Activated naive CD8-positive, alpha-beta T cell treated with anti-CD3 and anti-CD28 coated beads, Interleukin-2, amount 50 U/mL, for 16 hours (primary cell): ENCODE measurements around the gene NSL1.
"Not testable (repeated sequence)": the region's sequence is repeated elsewhere in the genome, so short reads cannot be mapped to it uniquely, and the experiment has no call there.

ENCODE experiments used
- DNase-seq: peaks from one replicate; pipeline ENCODE4 v3.0.0-alpha.2; 2020; ENCODE audit warnings: low read depth, low spot score

Gene NSL1

DNA sequence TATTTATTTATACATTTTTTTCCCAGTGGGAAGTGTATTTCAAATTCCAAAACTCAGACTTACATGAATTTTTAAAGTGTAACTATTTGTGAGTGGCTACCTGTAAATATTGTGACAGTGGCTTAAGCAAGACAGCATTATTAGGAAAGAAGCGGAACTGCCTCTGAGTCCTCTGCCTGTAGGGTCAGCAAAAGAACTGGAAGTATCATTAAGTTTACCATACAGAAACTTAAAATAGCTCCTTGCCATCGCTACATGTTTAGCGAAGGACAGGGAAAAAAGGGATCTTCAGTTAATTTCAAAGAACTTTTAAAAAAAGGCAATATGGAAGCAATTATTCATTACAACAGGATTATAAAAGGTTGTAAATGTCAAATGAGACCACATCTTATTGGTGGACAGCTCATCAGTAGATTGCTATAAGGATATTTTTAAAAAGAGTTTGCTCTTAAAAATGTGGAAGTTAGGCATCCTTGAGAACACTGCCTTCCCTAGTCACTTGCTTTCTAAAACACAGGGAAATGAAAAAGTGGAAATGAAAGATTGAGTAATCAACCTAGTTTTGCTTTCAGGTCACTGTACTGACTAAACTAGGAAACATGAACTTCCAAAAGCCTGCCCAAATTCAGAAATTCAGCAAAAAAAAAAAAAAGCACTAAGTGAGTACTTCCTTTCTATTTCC lies 39.2 kb downstream of the NSL1 start:
- DNase-seq: no peak

DNA sequence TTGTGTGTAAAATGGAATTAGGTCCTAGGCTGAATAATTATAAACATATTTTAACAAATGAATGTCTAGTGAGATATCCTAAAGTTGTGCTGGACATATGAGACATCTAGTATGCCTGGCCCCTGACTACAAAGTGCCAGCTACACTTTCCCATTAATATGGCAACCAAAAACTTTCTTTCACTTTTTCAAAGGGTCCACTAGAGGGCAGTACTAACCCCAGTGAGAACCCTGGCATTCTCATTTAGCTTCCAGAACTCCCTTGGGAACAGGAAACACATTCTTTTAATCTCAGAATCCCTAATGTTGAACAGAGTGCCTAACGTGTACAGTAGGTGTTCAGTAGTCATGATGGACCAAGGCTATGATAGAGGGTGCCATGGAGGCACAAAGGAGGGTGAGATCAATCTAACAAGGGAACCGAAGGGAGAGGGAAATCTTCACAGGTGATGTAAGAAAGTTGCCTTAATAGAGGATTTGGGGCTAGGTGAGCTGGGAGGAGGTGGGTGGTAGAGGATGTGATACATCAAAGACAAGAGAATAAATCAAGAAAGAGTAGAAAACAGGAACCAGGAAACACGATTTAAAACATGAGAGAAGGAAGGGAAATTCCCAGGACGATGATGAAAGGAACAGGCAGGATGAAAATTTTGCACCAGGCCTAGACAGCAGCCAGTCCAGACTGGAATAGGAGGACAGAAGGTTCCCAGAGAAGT lies 41.6 kb downstream of the NSL1 start:
- DNase-seq: no peak

DNA sequence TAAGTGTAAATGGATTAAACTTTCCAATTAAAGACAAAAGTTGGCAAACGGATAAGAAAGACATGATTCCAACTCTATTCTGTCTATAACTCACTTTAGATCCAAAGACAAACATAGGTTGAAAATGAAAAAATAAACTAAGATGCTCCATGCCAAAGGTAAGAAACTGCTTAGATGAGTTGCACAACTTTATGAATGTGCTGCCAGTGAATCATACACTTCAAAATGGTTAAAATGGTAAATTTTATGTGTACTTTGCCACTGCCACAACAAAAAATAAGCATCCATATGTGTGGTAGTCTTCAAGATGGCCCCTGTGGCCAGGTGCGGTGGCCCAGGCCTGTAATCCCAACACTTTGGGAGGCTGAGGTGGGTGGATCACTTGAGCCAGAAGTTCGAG lies 45.0 kb downstream of the NSL1 start:
- DNase-seq: no peak

DNA sequence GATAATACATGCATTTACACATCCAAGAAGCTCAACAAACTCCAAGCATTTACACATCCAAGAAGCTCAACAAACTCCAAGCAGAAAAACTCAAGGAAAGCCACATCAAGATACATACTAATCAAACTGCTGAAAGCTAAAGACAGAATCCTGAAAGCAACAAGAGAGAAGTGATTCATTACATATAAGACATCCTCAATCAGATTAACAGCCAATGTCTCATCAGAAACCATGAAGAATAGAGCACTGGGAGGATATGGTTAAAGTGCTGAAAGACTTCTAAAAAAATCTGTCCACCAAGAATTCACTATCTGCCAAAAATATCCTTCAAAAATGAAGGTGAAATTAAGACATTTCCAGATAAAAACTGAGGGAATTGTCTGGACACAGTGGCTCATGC lies 46.3 kb downstream of the NSL1 start:
- DNase-seq: no peak

DNA sequence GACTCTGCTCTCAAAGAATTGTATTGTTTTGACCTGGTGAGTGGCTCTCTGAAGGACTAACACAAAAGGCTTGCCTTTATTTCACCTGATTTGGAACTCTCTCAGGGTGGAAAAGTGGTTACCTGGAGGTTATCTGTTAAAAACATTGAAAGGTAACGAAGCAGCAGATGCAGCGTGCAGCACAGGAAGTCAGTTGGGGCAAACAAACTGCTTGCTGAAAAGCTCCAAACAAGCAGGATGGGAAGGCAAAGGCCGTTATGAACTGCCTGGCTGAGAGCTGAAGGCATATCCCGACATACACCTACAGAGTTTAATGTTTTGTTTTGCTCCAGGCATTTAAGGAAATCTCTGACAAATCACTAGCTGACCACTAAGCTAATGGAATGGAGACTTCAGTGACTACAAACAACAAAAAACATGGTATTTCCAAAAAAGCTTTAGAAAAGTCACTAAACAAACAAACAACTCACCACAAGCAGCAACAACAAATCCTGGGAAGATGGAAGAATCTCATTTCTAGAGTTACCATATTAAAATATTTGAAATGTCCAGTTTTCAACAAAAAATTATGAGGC lies 47.6 kb downstream of the NSL1 start:
- DNase-seq: no peak

DNA sequence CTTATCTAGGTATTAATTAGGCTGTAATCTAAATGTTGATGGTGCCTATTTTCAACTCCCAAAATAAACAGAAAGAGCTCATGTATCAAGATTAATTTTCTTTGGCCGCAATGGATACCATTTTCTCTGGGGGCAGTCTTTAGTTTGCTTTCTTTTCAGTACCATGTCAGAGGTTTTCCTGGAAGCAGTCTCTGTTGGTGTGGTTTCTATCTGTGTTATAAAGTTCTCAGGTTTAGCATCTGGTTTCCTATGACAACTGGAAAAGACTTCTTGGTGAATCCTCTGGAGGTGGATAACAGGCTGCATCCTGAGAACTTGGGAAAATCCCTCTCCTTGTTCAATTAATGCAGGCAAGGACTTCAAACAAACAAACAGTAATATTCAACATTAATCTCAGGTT lies 53.2 kb downstream of the NSL1 start:
- DNase-seq: no peak

DNA sequence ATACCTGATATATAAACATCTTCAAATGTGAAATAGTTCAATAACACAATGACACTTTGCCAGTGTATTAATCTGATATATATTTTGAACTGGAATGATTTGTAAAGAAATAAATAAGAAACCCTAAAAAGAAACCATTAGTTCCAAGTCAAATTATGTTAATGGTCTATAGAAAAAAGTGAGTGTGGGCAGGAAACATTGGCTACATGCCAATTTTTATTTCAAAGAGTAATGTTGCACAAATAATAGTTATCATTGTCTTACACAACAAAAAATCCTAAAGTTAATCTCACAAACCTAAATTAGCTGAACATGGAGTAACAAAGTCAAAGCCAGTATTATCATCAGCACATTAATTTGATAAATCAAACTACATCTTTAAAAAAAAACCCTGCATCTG lies 54.0 kb downstream of the NSL1 start:
- DNase-seq: no peak

DNA sequence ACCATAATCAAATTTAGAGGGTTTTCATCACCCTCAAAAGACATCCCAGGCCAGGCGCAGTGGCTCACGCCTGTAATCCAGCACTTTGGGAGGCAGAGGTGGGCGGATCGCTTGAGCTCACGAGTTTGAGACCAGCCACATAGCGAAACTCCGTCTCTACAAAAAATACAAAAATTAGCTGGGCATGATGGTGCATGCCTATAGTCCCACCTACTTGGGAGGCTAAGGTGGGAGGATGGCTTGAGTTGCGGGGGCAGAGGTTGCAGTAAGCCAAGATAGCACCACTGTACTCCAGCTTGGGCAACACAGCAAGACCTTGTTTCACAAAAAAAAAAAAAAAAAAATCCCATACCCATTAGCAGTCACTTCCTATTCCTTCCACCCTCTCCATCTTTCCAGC lies 58.5 kb downstream of the NSL1 start:
- DNase-seq: no peak

DNA sequence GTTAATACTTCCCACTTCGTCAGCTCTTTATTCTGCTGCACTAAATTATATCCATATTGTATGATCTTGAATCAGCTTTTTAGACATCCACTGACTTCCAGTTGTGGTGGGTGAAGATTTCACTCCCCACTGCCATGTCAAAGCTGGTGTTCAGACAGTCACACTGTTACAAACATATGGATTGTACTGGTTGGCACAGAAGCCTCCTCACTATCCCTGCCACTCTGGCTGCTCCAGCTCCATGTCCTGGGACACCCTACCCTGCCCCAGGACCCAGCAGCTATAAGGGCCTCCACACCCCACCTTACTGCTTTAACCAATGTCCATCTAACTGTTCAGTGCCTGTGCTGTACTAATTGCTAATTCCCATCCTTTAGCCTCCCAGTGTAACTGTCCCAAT lies 59.9 kb downstream of the NSL1 start:
- no peak for DNase-seq

DNA sequence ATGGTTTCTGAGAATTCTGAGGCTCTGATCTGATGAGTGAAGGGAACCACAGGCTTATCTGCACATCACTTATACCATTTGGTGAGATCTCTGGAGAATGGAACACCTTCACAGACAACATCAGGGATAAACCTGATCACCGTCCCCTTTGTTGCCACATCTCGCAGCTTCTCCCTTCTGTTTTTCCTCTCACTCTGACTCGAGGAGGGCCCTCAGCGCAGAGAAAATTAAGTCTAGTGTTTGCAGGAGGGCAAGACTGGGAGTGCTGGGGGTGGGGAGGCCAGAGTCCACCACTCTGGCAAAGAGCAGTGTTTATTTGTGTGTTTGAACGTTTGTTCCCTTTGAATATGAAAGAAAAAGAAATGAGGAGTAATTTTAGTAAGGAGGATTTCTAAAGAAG lies 63.0 kb downstream of the NSL1 start:
- DNase-seq: no peak

DNA sequence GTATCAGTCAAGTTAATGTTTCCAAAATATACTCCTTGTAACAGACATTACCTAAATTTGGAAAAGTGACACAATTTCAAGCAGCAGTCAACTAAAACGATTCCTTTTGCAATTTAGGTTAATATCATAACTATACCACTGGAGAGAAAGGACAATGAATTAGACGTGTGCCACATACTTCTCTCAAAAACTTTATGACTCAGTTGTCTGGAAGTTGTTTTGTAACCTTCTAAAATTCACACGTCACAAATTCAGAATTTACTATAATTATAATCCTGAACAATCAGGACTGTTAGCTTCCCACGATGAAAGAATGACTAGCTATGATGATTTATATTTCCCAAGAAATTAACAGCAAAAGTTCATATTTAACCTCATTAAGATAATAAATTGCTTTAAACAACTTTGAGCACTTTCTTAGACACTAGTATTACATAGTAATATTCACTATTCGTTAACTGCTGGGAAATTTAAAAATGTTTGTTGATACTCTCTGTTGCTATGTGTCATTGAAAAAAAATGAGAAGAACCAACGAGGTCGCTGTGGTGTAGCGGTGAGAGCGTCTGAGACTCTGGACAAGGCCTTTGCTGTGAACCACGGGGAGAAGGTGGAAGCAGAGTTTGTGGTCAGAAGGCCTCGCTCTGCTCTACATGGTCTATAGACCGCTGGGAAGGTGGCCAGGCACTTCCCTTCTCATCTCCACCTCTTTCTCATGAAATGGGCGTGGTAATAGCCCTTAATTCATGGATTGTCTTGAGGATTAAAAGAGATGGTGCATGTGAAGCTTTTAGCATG lies 64.0 kb downstream of the NSL1 start:
- no peak for DNase-seq

DNA sequence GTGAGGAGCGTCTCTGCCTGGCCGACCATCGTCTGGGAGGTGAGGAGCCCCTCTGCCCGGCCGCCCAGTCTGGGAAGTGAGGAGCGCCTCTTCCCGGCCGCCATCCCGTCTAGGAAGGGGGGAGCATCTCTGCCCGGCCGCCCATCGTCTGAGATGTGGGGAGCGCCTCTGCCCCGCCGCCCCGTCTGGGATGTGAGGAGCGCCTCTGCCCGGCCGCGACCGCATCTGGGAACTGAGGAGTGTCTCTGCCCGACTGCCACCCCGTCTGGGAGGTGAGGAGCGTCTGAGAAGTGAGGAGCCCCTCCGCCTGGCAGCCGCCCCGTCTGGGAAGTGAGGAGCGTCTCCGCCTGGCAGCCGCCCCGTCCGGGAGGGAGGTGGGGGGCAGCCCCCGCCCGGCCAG lies 66.9 kb downstream of the NSL1 start:
- not testable (repeated sequence) for DNase-seq

DNA sequence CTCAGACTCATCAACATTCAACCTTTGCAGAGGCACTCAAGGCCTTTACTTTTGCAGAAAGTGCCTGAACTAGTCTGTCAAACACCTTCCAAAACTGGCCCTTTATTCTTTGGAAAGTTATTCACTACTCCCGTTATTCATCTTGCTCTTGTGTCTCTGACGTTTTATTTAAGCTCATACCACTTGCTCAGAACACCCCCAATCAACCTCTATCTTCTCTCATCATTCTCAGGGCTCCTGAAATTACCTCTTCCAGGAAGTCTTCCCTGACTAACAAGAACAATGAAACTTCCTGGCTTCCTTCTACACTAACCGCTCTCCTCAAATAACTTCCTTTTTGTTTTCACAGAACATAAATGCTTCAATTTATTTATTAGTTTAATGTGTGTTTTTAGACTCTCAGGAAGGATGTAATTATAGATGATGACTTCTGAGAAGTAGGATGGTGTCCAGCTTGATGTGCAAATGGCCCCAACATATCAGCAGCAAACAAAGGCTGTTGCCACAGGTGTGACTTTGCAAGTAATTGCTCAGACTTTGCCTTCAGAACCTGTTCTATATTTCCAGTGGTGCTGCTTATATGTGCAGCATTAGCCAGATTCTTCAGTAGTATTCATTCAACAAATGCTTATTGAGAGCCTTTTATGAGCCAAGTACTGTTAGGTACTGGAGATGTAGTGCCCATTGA lies 69.2 kb downstream of the NSL1 start:
- no peak for DNase-seq

DNA sequence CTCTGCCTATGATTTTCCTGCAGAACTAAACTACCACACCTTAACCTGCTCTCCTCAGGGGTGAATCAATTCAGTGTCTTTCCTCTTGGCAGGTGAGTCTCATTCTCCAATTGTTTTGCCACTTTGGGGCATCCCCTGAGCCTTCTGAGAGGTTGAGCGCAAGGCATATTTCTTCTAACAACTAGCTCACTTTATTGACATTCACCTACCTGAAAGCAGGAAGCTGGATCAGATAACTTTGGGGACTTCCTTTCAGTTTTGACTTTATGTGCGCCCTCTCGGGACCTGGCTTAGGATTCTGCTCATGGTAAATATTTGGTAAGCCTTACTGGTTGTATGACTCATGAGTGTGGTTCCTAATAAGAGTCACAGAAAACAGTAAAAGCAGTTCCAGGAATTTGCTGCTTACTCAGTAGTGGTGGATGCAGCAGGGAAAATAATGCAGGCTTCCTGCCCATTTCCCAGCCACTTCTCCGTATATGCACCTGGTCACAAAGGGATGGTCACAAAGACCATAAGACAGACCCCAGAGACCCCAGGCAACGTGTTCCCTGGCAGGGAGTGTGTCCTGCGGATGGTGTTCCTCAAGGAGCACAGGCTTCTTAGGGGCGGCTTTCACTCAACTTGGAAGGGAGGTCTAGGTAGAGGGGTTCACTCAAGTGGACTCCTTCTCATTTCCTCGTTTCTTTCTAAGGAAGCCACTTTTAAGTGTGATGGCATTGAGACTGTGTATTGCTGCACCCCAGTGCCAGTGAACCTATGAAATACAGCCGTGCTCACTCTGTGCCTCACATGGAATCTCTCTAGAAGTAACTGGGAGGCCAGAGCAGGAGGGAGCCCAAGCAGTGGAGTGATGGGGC lies 70.0 kb downstream of the NSL1 start:
- no peak for DNase-seq

DNA sequence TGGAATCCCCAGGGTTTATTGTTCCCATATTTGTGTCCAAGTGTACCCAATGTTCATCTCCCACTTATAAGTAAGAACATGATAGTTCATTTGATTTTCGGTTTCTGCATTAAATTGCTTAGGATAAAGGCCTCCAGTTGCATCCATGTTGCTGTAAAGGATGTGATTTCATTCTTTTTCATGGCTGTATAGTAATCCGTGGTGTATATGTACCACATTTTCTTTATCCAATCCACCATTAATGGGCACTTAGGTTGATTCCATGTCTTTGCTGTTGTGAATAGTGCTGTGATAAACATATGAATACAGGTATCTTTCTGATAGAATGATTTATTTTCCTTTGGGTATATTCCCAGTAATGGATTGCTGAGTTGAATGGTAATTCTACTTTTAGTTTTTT lies 71.9 kb downstream of the NSL1 start:
- no peak for DNase-seq

DNA sequence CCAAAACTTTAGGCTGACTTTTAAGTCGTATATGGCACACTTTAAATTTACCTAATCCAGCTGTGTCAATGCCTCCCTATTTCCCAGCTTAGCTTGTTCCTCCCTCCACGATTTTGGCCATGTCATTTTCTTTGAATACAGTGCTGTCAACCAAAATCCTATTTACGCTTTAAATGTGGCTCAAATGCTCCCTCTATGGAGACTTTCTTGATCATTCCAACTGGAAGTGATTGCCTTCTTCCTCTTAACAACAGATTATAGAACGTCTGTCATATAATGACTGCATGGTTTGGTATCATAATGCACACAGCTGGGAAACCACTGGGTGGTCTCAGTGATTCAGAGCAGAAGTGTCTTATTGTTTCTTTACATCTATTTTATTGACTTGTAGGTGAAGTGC lies 73.1 kb downstream of the NSL1 start:
- no peak for DNase-seq

DNA sequence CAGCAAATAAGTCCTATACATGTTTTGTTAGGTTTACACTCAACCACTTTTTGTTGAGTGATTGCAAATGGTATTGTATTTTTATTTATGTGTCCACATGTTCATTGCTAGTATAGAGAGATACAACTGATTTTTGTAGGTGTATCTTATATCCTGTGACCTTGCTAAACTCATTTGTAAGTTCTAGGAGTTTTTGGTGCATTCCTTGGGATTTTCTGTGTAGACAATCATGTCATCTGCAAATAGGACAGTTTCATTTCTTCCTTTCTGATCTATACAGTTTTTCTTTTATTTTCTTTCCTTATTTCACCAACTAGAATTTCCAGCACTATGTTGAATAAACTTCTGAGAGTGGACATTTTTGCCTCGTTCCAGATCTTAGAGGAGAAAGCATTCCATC lies 75.4 kb downstream of the NSL1 start:
- no peak for DNase-seq

DNA sequence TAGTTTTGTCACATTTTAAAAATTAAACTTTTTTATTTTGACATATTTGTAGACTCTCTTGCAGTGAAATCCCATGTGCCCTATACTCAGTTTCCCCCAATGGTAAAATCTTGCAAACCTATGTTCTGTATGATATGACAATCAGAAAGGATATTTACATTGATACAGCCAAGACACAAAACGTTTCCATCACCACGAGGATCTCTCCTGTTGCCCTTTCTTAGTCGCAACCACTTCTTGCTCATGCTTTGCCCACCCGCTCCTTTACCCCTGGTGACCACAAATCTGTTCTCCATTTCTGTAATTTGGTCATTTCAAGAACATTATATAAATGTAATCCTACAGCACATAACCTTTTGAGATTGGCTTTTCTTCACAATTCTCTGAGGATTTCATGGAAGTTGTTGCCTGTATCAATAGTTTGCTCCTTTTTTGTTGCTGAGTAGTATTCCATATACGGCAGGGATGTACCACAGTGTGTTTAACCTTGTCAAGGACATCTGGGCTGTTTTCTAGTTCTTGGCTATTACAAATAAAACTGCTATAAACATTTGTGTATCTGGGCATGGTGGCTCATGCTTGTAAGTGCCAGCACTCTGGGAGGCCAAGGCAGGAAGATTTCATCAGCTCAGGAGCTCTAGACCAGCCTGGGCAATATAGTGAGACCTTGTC lies 78.0 kb downstream of the NSL1 start:
- DNase-seq: no peak

DNA sequence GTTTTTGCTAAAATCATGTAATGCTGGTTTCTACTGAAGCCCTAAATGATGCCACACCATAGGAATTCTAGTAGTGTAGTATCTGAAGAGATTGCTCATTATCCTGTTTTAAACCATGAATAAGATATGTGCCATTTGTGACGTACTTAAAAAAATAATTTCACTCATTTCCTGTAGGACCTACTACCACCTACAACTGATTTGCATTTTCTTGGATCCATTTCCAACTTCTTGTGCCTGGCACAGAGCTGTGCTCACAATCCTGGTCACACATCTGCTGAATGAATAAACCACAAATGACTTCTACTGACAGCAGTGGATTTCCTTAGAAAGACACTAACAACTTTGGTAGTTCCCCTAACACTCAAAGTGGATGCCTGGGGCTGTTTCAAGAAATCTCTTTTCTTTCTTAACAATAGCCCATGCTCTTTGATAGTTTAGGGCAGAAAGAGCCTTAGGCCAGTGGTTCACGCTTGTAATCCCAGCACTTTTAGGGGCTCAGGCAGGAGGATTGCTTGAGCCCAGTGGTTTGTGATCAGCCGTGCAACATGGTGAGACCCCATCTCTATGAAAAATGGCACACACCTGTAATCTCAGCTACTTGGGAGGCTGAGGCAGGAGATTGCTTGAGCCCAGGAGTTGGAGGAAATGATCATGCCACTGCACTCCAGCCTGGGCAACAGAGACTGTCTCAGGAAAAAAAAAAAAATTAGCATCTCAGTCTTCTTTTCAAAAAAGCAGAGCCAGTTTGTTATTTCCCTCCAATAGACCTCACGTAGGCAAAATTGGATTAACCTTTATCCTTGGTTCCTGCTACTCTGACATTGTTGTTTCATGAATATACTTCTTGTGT lies 78.9 kb downstream of the NSL1 start:
- DNase-seq: no peak
